Measurements from ENCODE around the gene VLDLR. TPM values are rescaled to one million over a fixed set of nuclear protein-coding genes. Genes with fewer than 3 reads are reported as not detected.
A peak's percentile ranks its signal among the peaks of the same experiment; 100 is the strongest.

Gene VLDLR
- total and polyA plus RNA-seq, 12 donors, result 7.7 to 54.1 (median 32.7) TPM

DNA sequence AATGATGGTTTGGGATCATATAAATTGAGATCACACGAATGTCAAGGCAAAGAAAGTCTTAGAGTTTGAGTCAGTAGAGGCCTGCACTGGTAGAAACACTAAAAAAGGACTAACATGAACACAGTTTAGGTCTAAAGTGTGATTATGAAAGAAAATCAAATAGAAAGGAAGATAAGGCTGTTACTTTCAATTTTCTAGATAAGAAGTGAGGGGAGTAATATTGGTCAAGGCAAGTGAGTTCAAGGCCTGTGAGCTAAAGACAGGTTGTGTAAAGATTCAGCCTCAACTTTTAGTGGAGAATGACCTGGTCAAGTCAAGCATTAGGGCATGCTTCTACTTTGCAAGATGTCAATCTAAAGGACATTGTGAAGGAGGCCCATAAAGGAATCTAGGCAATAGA lies 19.0 kb downstream of the VLDLR start:
- TF ChIP-seq CTCF (IDR thresholded peaks at IDR 0.05) (no peak), POLR2A (IDR thresholded peaks at IDR 0.05) (no peak)
- WGBS, 4 donors, result 72 to 87% (median 75%) methylated on average over 1 of the region's 1 CpG

GRCh38 chr9:2641033-2641432 lies 19.4 kb downstream of the VLDLR start:
- Histone ChIP-seq H3K36me3 (replicated peaks in 1 of 2) (peaks cover 0 to 26% of the 10 kb centered on the region in 2 donors), H3K4me1 (replicated peaks in 1 of 2) (peaks cover 8 to 14% of the 10 kb centered on the region in 2 donors), H3K27ac (peak overlapping the region in 1 of 5 donors; percentile 1), H3K27me3 (no peaks in the 10 kb centered on the region), H3K9me3 (replicated peaks in 1 of 3) (no peaks in the 10 kb centered on the region), H3K4me3 (no peak overlapping the region)
- 76 to 84% (median 81%) methylated on average over 7 to 8 of the region's 8 CpGs for WGBS, 4 donors
- TF ChIP-seq CTCF (IDR thresholded peaks at IDR 0.05), result no peak
- no peak for TF ChIP-seq POLR2A (IDR thresholded peaks at IDR 0.05)
- intact Hi-C loops (cut with DNase I), result no loop called here
- peak in 4 of 7 donors; percentile 23 to 35 (median 26) for DNase-seq

More for the DNA sequence above, 19.0 kb downstream of the VLDLR start:
- no peaks in the 10 kb centered on the region for H3K27me3 ChIP-seq
- intact Hi-C loops (cut with DNase I), result no loop called here
- no peaks in the 10 kb centered on the region for H3K9me3 ChIP-seq (replicated peaks in 1 of 3)
- no peak for DNase-seq
- peaks cover 8 to 14% of the 10 kb centered on the region in 2 donors for H3K4me1 ChIP-seq (replicated peaks in 1 of 2)
- peaks cover 0 to 23% of the 10 kb centered on the region in 2 donors for H3K36me3 ChIP-seq (replicated peaks in 1 of 2)
- H3K27ac ChIP-seq, result peak overlapping the region in 2 of 5 donors; percentile 6 to 55
- H3K4me3 ChIP-seq, result no peak overlapping the region

GRCh38 chr9:2642068-2642467 lies 20.5 kb downstream of the VLDLR start:
- Histone ChIP-seq H3K27ac (no peak overlapping the region), H3K36me3 (replicated peaks in 1 of 2) (peaks cover 0 to 36% of the 10 kb centered on the region in 2 donors)
- WGBS, 4 donors, result 91 to 100% (median 97%) methylated on average over 1 of the region's 1 CpG

DNA sequence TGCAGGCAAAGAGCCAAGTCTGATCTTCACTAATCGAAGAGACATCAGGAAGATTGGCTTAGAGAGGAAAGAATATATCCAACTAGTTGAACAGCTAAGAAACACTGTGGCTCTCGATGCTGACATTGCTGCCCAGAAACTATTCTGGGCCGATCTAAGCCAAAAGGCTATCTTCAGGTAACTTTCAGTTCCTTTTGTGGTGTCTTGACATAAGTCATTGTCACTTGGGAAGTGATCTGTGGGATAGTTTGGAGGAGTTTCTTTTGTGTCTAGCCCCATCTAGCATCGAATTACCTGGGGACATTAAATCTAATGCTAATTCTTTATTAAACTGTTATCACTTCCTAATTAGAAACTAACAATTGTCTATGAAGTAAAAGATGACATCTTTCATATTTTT lies 24.0 kb downstream of the VLDLR start:
- H3K4me1 ChIP-seq (replicated peaks in 1 of 2), result peaks cover under 1 to 3% of the 10 kb centered on the region in 2 donors
- H3K36me3 ChIP-seq (replicated peaks in 1 of 2), result peaks cover 0 to 65% of the 10 kb centered on the region in 2 donors
- no peak overlapping the region for H3K27ac ChIP-seq
- intact Hi-C loops (cut with DNase I), result no loop called here
- no peak for DNase-seq
- H3K9me3 ChIP-seq (replicated peaks in 1 of 3), result no peaks in the 10 kb centered on the region
- H3K4me3 ChIP-seq, result no peak overlapping the region
- TF ChIP-seq CTCF (IDR thresholded peaks at IDR 0.05) (no peak), POLR2A (IDR thresholded peaks at IDR 0.05) (no peak)
- no peaks in the 10 kb centered on the region for H3K27me3 ChIP-seq
- WGBS, 4 donors, result 88 to 96% (median 92%) methylated on average over 4 of the region's 4 CpGs

More at GRCh38 chr9:2642068-2642467, 20.5 kb downstream of the VLDLR start:
- peaks cover 8 to 14% of the 10 kb centered on the region in 2 donors for H3K4me1 ChIP-seq (replicated peaks in 1 of 2)
- no peak overlapping the region for H3K4me3 ChIP-seq
- no peaks in the 10 kb centered on the region for H3K9me3 ChIP-seq (replicated peaks in 1 of 3)
- intact Hi-C loops (cut with DNase I), result no loop called here
- no peak for TF ChIP-seq CTCF (IDR thresholded peaks at IDR 0.05)
- no peak for TF ChIP-seq POLR2A (IDR thresholded peaks at IDR 0.05)
- no peak for DNase-seq
- no peaks in the 10 kb centered on the region for H3K27me3 ChIP-seq
